K562 (cell line): ENCODE measurements around the gene HLTF. TPM values are rescaled to one million over a fixed set of nuclear protein-coding genes. Genes with fewer than 3 reads are reported as not detected.

Experiments used
- ADNP ChIP-seq: fragments of 200-800 bp; sonication (Bioruptor generic); IDR thresholded peaks from 2 replicates; pipeline ENCODE4 v1.6.1; 2016; ENCODE audit warnings: missing genetic modification characterization, missing compliant biosample characterization
- ATF4 ChIP-seq: fragments of 450-650 bp; formaldehyde crosslinking; IDR thresholded peaks from 2 replicates; pipeline ENCODE4 v1.4.0; 2022; ENCODE audit warnings: mild to moderate bottlenecking, moderate library complexity
- CAMTA2 ChIP-seq: fragments of 250-450 bp; sonication (Bioruptor Pico); conservative IDR thresholded peaks from 2 replicates; pipeline ENCODE4 v1.5.1; 2022
- CBFA2T3 ChIP-seq: fragments of 450-650 bp; IDR thresholded peaks from 2 replicates; pipeline ENCODE4 v1.6.1; 2017
- CREB1 ChIP-seq, 2 experiments: sonication (generic) in 1 of 2; formaldehyde crosslinking in 1 of 2; IDR thresholded peaks; 2 replicates each; pipeline versions ENCODE4 v1.6.1 to v1.8.0; 2012 to 2022; ENCODE audit warnings: inconsistent platforms in 1 of 2, mild to moderate bottlenecking in 1 of 2, missing genetic modification reagents in 1 of 2, moderate library complexity in 1 of 2
- CSDE1 ChIP-seq, 2 experiments: fragments of 450-650 bp; IDR thresholded peaks; 2 replicates each; pipeline ENCODE4 v1.6.1; 2016; ENCODE audit warnings: mild to moderate bottlenecking in 1 of 2
- DLX4 ChIP-seq: fragments of 250-450 bp; sonication (Bioruptor Pico); IDR thresholded peaks from 2 replicates; pipeline ENCODE4 v1.6.1; 2021; ENCODE audit warnings: mild to moderate bottlenecking
- GTF2A2 ChIP-seq: IDR thresholded peaks from 2 replicates; pipeline ENCODE4 v1.6.1; 2016; ENCODE audit warnings: mild to moderate bottlenecking, missing genetic modification characterization, missing compliant biosample characterization
- ILK ChIP-seq: fragments of 450-650 bp; IDR thresholded peaks from 2 replicates; pipeline ENCODE4 v1.6.1; 2016; ENCODE audit warnings: missing genetic modification characterization, low read depth, mild to moderate bottlenecking, missing compliant biosample characterization, moderate library complexity, borderline replicate concordance
- JUND ChIP-seq, 2 experiments: IDR thresholded peaks; 2 replicates in 1 of 2; 3 replicates in 1 of 2; pipeline ENCODE4 v1.6.1; 2011; ENCODE audit warnings: borderline replicate concordance in 2 of 2, low read depth in 2 of 2, low read length in 2 of 2, improper control_type of control experiment in 1 of 2, missing biosample characterization in 1 of 2, missing genetic modification characterization in 1 of 2, missing genetic modification reagents in 1 of 2
- KLF16 ChIP-seq: IDR thresholded peaks from 2 replicates; pipeline ENCODE4 v1.6.1; 2016; ENCODE audit warnings: antibody characterized with exemption
- NFXL1 ChIP-seq: fragments of 450-650 bp; formaldehyde crosslinking; IDR thresholded peaks from 2 replicates; pipeline ENCODE4 v1.4.0; 2021; ENCODE audit warnings: mild to moderate bottlenecking
- NR0B1 ChIP-seq: fragments of 450-650 bp; IDR thresholded peaks from one replicate; pipeline ENCODE4 v1.6.1; 2018; ENCODE audit warnings: mild to moderate bottlenecking, moderate library complexity; ENCODE audit not compliant: partially characterized antibody
- NR4A1 ChIP-seq, 2 experiments: fragments of 250-450 bp in 1 of 2; fragments of 450-650 bp in 1 of 2; sonication (Bioruptor Pico) in 1 of 2; IDR thresholded peaks; 2 replicates each; pipeline versions ENCODE4 v1.4.0 to v1.6.1; 2016 to 2020; ENCODE audit warnings: mild to moderate bottlenecking in 2 of 2, missing compliant biosample characterization in 1 of 2, missing genetic modification characterization in 1 of 2, moderate library complexity in 1 of 2
- PHB2 ChIP-seq: fragments of 450-650 bp; IDR thresholded peaks from 2 replicates; pipeline ENCODE4 v1.6.1; 2017; ENCODE audit warnings: low read depth
- RAD21 ChIP-seq, 2 experiments: fragments of 250-450 bp in 1 of 2; fragments of 450-650 bp in 1 of 2; sonication (Bioruptor Pico) in 1 of 2; formaldehyde crosslinking in 1 of 2; IDR thresholded peaks in 1 of 2; conservative IDR thresholded peaks in 1 of 2; 2 replicates each; pipeline versions ENCODE4 v1.4.0 to v1.8.0; 2020 to 2022; ENCODE audit warnings: mild to moderate bottlenecking in 2 of 2, moderate library complexity in 1 of 2
- RBM17 ChIP-seq: fragments of 200-400 bp; formaldehyde crosslinking; IDR thresholded peaks from 2 replicates; pipeline ENCODE4 v1.6.1; 2017; ENCODE audit warnings: low read depth, mild to moderate bottlenecking, low read length, borderline replicate concordance
- SNRNP70 ChIP-seq: fragments of 200-400 bp; formaldehyde crosslinking; optimal IDR thresholded peaks from 2 replicates; pipeline ENCODE3; 2017; ENCODE audit warnings: low read depth, low read length
- TAL1 ChIP-seq: fragments of 450-650 bp; IDR thresholded peaks from 2 replicates; pipeline ENCODE4 v1.6.1; 2016; ENCODE audit warnings: mild to moderate bottlenecking
- TARDBP ChIP-seq: fragments of 450-650 bp; IDR thresholded peaks from 2 replicates; pipeline ENCODE4 v1.6.1; 2016
- ZC3H8 ChIP-seq: fragments of 450-650 bp; IDR thresholded peaks from 2 replicates; pipeline ENCODE4 v1.6.1; 2017
- ZNF174 ChIP-seq: fragments of 250-450 bp; sonication (Bioruptor Pico); IDR thresholded peaks from 2 replicates; pipeline ENCODE4 v1.4.0; 2020; ENCODE audit warnings: mild to moderate bottlenecking
- ZNF584 ChIP-seq: fragments of 200-800 bp; sonication (Bioruptor generic); IDR thresholded peaks from 2 replicates; pipeline ENCODE4 v1.6.1; 2016; ENCODE audit warnings: low read depth, mild to moderate bottlenecking, missing genetic modification characterization, missing compliant biosample characterization
- ZNF778 ChIP-seq: fragments of 450-650 bp; formaldehyde crosslinking; IDR thresholded peaks from 2 replicates; pipeline ENCODE4 v1.4.0; 2020; ENCODE audit warnings: mild to moderate bottlenecking, moderate library complexity
- polyA plus RNA-seq, 8 experiments: library from polyadenylated mRNA; depleted of rRNA in 4 of 8; stranded (reverse) in 5 of 8; unstranded in 3 of 8; fragments of >200 nt; fragmentation: Nextera tagmentation in 2 of 8; fragmentation: Illumina TruSeq in 1 of 8; extraction: Ambion mirVana in 2 of 8; extraction: Trizol in 1 of 8; gene quantifications; 2 replicates each; pipeline versions ENCODE4 v1.2.1 to v1.2.3, GENCODE V29; 2011 to 2014; ENCODE audit warnings: inconsistent platforms in 1 of 8, missing spikeins in 1 of 8
- total RNA-seq, 7 experiments: library from RNA; depleted of rRNA in 6 of 7; stranded (reverse); fragments of >200 nt in 6 of 7; fragmentation: Illumina TruSeq in 2 of 7; extraction: Trizol in 2 of 7; gene quantifications; 2 replicates each; pipeline versions ENCODE4 v1.2.1 to v1.2.3, GENCODE V29; 2011 to 2021; ENCODE audit warnings: low replicate concordance in 1 of 7
- TF ChIP-seq, protein P1 (sequence below): fragments of 450-650 bp; IDR thresholded peaks from 2 replicates; pipeline ENCODE4 v1.6.1; 2017; ENCODE audit warnings: antibody characterized with exemption

HLTF gene
- total and polyA plus RNA-seq, 9 of the 15 experiments (the other 6 are each of a cell fraction or from before 2014, with no cell fraction given): 35.1 to 82.4 (median 50.4) TPM

- no peak for TF ChIP-seq DLX4 (CRISPR knock-in tag)
- TF ChIP-seq ADNP (tag): no peak
- no peak for TF ChIP-seq RAD21 (CRISPR knock-in tag; conservative IDR thresholded peaks at IDR 0.05 in 1 of 2, IDR thresholded peaks at IDR 0.05 in 1 of 2)
- TF ChIP-seq TAL1: no peak
- TF ChIP-seq ATF4 (CRISPR knock-in tag): no peak
- no peak for TF ChIP-seq NR0B1
- no peak for TF ChIP-seq ZC3H8
- TF ChIP-seq ZNF778 (CRISPR knock-in tag): no peak
- no peak for TF ChIP-seq CREB1 (IDR thresholded peaks at IDR 0.05)
- TF ChIP-seq CREB1 (CRISPR knock-in tag; IDR thresholded peaks at IDR 0.05): peak; percentile 15; the same call in 1 of the 2 replicates
- TF ChIP-seq NFXL1 (CRISPR knock-in tag): no peak
- no peak for TF ChIP-seq CAMTA2 (CRISPR knock-in tag)
- TF ChIP-seq JUND (IDR thresholded peaks at IDR 0.05; ENCODE audit: borderline replicate concordance, low read depth, low read length): peak; percentile 14; the same call in 1 of the 2 replicates
- TF ChIP-seq JUND (tag; IDR thresholded peaks at IDR 0.05; ENCODE audit: borderline replicate concordance, low read depth, low read length): peak; percentile 31; the same call in 1 of the 3 replicates
- no peak for TF ChIP-seq TARDBP
- TF ChIP-seq RBM17: no peak
- TF ChIP-seq GTF2A2 (tag): no peak
- no peak for TF ChIP-seq ZNF174 (CRISPR knock-in tag)
- no peak for TF ChIP-seq CSDE1 (IDR thresholded peaks at IDR 0.05)
- TF ChIP-seq, protein P1, sequence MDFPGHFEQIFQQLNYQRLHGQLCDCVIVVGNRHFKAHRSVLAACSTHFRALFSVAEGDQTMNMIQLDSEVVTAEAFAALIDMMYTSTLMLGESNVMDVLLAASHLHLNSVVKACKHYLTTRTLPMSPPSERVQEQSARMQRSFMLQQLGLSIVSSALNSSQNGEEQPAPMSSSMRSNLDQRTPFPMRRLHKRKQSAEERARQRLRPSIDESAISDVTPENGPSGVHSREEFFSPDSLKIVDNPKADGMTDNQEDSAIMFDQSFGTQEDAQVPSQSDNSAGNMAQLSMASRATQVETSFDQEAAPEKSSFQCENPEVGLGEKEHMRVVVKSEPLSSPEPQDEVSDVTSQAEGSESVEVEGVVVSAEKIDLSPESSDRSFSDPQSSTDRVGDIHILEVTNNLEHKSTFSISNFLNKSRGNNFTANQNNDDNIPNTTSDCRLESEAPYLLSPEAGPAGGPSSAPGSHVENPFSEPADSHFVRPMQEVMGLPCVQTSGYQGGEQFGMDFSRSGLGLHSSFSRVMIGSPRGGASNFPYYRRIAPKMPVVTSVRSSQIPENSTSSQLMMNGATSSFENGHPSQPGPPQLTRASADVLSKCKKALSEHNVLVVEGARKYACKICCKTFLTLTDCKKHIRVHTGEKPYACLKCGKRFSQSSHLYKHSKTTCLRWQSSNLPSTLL: peak; percentile 47; the same call in 1 of the 2 replicates
- no peak for TF ChIP-seq ZNF584
- TF ChIP-seq KLF16: no peak
- TF ChIP-seq NR4A1 (CRISPR knock-in tag; IDR thresholded peaks at IDR 0.05): no peak
- TF ChIP-seq NR4A1 (tag; IDR thresholded peaks at IDR 0.05): no peak
- no peak for TF ChIP-seq CBFA2T3
- no peak for TF ChIP-seq PHB2
- TF ChIP-seq SNRNP70: no peak
- no peak for TF ChIP-seq ILK
These were observed 94.9 kb downstream of the HLTF start, which contains the start of gene GYG1 (continued) for GRCh38 chr3:148991219-148992026.
